Measurements from ENCODE around the gene TTLL7.

The TTLL7 gene

GRCh38 chr1:83849191-83850061 is 149.5 kb downstream of the TTLL7 start:
- H3K4me3 ChIP-seq (ENCODE audit: low read length), result no peak overlapping the region
- TF ChIP-seq CTCF (IDR thresholded peaks at IDR 0.05; ENCODE audit: insufficient read depth, low read depth, low read length, missing control alignments), result no peak
- peak; percentile 60 for DNase-seq (ENCODE audit: low read depth)

DNA sequence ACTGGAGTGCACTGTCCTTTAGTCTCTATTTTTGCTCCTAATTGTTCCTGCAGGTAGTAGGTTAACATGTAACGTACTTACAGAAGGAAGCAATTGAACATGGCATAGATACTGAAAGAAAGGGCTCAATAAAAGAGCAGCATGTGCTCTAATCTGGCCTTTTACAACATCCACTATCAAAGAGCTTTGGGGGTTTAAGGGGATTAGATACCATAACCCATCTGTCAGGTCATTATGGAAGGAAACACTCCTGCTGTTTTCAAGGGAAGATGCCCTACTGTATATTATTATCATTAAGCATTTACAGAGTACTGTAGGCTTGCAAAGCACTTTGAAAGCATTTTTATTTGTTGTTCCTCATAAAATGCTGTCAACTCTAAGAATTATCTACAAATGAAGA is 152.8 kb downstream of the TTLL7 start:
- no peak for TF ChIP-seq CTCF (IDR thresholded peaks at IDR 0.05; ENCODE audit: insufficient read depth, low read depth, low read length, missing control alignments)
- no peak for DNase-seq (ENCODE audit: low read depth)

GRCh38 chr1:83845437-83846071 is 153.4 kb downstream of the TTLL7 start:
- no peak overlapping the region for H3K4me3 ChIP-seq (ENCODE audit: low read length)
- TF ChIP-seq CTCF (IDR thresholded peaks at IDR 0.05; ENCODE audit: insufficient read depth, low read depth, low read length, missing control alignments), result no peak
- peak; percentile 32 for DNase-seq (ENCODE audit: low read depth)

More for the DNA sequence above, 152.8 kb downstream of the TTLL7 start:
- H3K4me3 ChIP-seq (ENCODE audit: low read length), result no peak overlapping the region

DNA sequence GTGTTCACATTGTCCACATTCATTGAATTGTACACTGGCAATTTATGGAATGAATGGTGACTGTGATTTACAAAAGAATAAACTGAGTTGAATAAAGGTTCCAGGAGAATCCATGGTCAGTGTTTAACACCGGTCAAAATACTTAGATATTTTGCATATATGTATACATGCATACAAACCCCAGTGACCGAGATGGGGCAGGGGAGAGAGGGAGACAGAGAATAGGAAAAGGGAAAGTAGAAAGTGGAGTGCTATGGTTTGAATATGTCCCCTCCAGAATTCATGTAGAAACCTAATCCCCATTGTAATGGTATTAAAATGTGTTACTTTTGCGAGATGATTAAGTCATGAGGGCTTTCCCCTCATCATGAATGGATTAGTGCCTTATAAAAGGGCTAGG is 154.4 kb downstream of the TTLL7 start:
- no peak for TF ChIP-seq CTCF (IDR thresholded peaks at IDR 0.05; ENCODE audit: insufficient read depth, low read depth, low read length, missing control alignments)
- H3K4me3 ChIP-seq (ENCODE audit: low read length), result no peak overlapping the region
- DNase-seq (ENCODE audit: low read depth), result no peak

- H3K4me3 ChIP-seq (ENCODE audit: low read length), result no peak overlapping the region
- DNase-seq (ENCODE audit: low read depth), result peak; percentile 77
- no peak for TF ChIP-seq CTCF (IDR thresholded peaks at IDR 0.05; ENCODE audit: insufficient read depth, low read depth, low read length, missing control alignments)
Observed at GRCh38 chr1:83839566-83840173, 159.3 kb downstream of the TTLL7 start.

DNA sequence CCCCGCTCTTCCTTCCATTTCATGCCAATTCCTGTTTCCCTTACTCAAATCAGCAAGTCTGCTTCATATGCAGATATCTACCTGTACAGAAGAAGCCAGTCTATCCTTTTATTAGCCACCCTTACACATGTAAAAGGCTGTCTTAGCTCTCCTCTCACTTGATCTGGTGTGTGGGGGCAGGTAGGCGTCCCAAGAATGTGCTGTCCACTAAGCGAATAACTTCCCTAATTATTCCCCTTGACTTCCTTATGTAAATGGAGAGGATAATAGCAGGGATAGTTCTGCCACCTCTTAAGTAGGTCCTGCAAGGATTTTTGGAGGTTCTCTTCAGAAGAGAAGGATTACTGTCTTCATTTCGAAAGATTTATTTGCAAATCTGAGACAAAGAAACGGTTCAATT is 160.4 kb downstream of the TTLL7 start:
- H3K4me3 ChIP-seq (ENCODE audit: low read length), result no peak overlapping the region
- DNase-seq (ENCODE audit: low read depth), result no peak
- TF ChIP-seq CTCF (IDR thresholded peaks at IDR 0.05; ENCODE audit: insufficient read depth, low read depth, low read length, missing control alignments), result no peak

All from epithelial cell of esophagus (primary cell).